HepG2 (cell line): ENCODE results near the gene RNF4. TPM values are rescaled to one million over a fixed set of nuclear protein-coding genes. Genes with fewer than 3 reads are reported as not detected.

Experiments used
- ATF7-NPFF ChIP-seq: sonication (generic); formaldehyde crosslinking; IDR thresholded peaks from 2 replicates; pipeline ENCODE4 v1.8.1; 2023; ENCODE audit warnings: mild to moderate bottlenecking, low read depth, missing genetic modification reagents, moderate library complexity
- DMTF1 ChIP-seq: sonication (generic); formaldehyde crosslinking; IDR thresholded peaks from 2 replicates; pipeline ENCODE4 v1.4.0; 2020; ENCODE audit warnings: mild to moderate bottlenecking, missing genetic modification reagents
- IKZF1 ChIP-seq: fragments of 450-650 bp; IDR thresholded peaks from 2 replicates; pipeline ENCODE4 v1.7.1; 2016
- MED8 ChIP-seq: sonication (generic); formaldehyde crosslinking; IDR thresholded peaks from 2 replicates; pipeline ENCODE4 v1.8.1; 2023; ENCODE audit warnings: mild to moderate bottlenecking, missing genetic modification reagents; ENCODE audit not compliant: insufficient replicate concordance
- MYC ChIP-seq: sonication (generic); formaldehyde crosslinking; IDR thresholded peaks from 2 replicates; pipeline ENCODE4 v1.9.0; 2021; ENCODE audit warnings: missing genetic modification reagents, borderline replicate concordance
- NPAS2 ChIP-seq: sonication (generic); formaldehyde crosslinking; IDR thresholded peaks from 2 replicates; pipeline ENCODE4 v1.8.0; 2022; ENCODE audit warnings: mild to moderate bottlenecking, missing genetic modification reagents, borderline replicate concordance
- NR1H2 ChIP-seq: sonication (generic); formaldehyde crosslinking; IDR thresholded peaks from 2 replicates; pipeline ENCODE4 v1.8.1; 2022; ENCODE audit warnings: low read depth, missing genetic modification reagents, borderline replicate concordance
- RXRB ChIP-seq: IDR thresholded peaks from 2 replicates; pipeline ENCODE4 v1.6.1; 2016; ENCODE audit warnings: borderline replicate concordance, missing genetic modification reagents, missing compliant biosample characterization
- SKIL ChIP-seq: sonication (generic); formaldehyde crosslinking; IDR thresholded peaks from 2 replicates; pipeline ENCODE4 v1.8.0; 2022; ENCODE audit warnings: missing genetic modification reagents, mild to moderate bottlenecking, moderate library complexity, borderline replicate concordance
- SNAPC5 ChIP-seq: sonication (generic); formaldehyde crosslinking; IDR thresholded peaks from 2 replicates; pipeline ENCODE4 v1.8.1; 2023; ENCODE audit warnings: mild to moderate bottlenecking, missing genetic modification reagents, borderline replicate concordance
- ZKSCAN8 ChIP-seq: IDR thresholded peaks from 2 replicates; pipeline ENCODE4 v1.6.1; 2016; ENCODE audit warnings: borderline replicate concordance, missing genetic modification reagents, missing compliant biosample characterization
- ZNF138 ChIP-seq: sonication (generic); formaldehyde crosslinking; IDR thresholded peaks from 2 replicates; pipeline ENCODE4 v1.5.0; 2020; ENCODE audit warnings: mild to moderate bottlenecking, low read depth, missing genetic modification reagents
- ZNF20 ChIP-seq: sonication (generic); formaldehyde crosslinking; IDR thresholded peaks from 2 replicates; pipeline ENCODE4 v1.4.0; 2020; ENCODE audit warnings: mild to moderate bottlenecking, moderate library complexity, missing genetic modification reagents
- ZNF567 ChIP-seq: sonication (generic); formaldehyde crosslinking; IDR thresholded peaks from 2 replicates; pipeline ENCODE4 v1.8.1; 2023; ENCODE audit warnings: mild to moderate bottlenecking, missing genetic modification reagents, borderline replicate concordance
- ZNF589 ChIP-seq: sonication (generic); formaldehyde crosslinking; conservative IDR thresholded peaks from 2 replicates; pipeline ENCODE4 v1.8.0; 2022; ENCODE audit warnings: mild to moderate bottlenecking, moderate library complexity, missing genetic modification reagents
- ZNF605 ChIP-seq: sonication (generic); formaldehyde crosslinking; IDR thresholded peaks from 2 replicates; pipeline ENCODE4 v1.8.0; 2022; ENCODE audit warnings: mild to moderate bottlenecking, missing genetic modification reagents
- ZNF747 ChIP-seq: sonication (generic); formaldehyde crosslinking; IDR thresholded peaks from 2 replicates; pipeline ENCODE4 v1.8.1; 2023; ENCODE audit warnings: missing genetic modification reagents, mild to moderate bottlenecking, borderline replicate concordance
- ZNF773 ChIP-seq: sonication (generic); formaldehyde crosslinking; IDR thresholded peaks from 2 replicates; pipeline ENCODE4 v1.4.0; 2020; ENCODE audit warnings: missing genetic modification reagents, borderline replicate concordance
- ZSCAN20 ChIP-seq: sonication (generic); formaldehyde crosslinking; IDR thresholded peaks from 2 replicates; pipeline ENCODE4 v1.4.0; 2020; ENCODE audit warnings: missing genetic modification reagents, mild to moderate bottlenecking, borderline replicate concordance
- polyA plus RNA-seq, 8 experiments: library from polyadenylated mRNA; depleted of rRNA in 3 of 8; stranded (reverse) in 7 of 8; unstranded in 1 of 8; fragments of >200 nt; fragmentation: Illumina TruSeq in 4 of 8; extraction: Trizol in 4 of 8; gene quantifications; 2 replicates each; pipeline versions ENCODE4 v1.2.1 to v1.2.3, GENCODE V29; 2011 to 2016; ENCODE audit warnings: low read depth in 4 of 8, missing spikeins in 1 of 8, mixed read lengths in 1 of 8; ENCODE audit not compliant: insufficient read depth in 1 of 8
- total RNA-seq, 5 experiments: library from RNA; depleted of rRNA; stranded (reverse); fragments of >200 nt; fragmentation: Illumina TruSeq; extraction: Trizol; gene quantifications; 2 replicates each; pipeline ENCODE4 v1.2.3, GENCODE V29; 2016; ENCODE audit warnings: low read depth in 1 of 5

RNF4 gene
- total and polyA plus RNA-seq, 2 of the 13 experiments (the other 11 are each of a cell fraction or from before 2014, with no cell fraction given): 38.1 to 45.1 TPM

- TF ChIP-seq DMTF1 (CRISPR knock-in tag) (no peak), MED8 (CRISPR knock-in tag) (no peak), MYC (CRISPR knock-in tag) (peak; percentile 39; the same call in 1 of the 2 replicates), ZNF20 (0 out of 2 replicates have a peak, but pooled peaks have one; percentile 55), ZKSCAN8 (CRISPR knock-in tag) (no peak), ZNF138 (CRISPR knock-in tag) (peak; percentile 67; the same call in 1 of the 2 replicates), SKIL (CRISPR knock-in tag) (no peak), ZNF567 (no peak), SNAPC5 (CRISPR knock-in tag) (peak; percentile 32; the same call in 1 of the 2 replicates), NPAS2 (CRISPR knock-in tag) (no peak), RXRB (CRISPR knock-in tag) (peak; percentile 30; the same call in 1 of the 2 replicates), ZNF589 (CRISPR knock-in tag) (no peak), ZNF605 (peak; percentile 60; the same call in 1 of the 2 replicates), ATF7-NPFF (CRISPR knock-in tag) (peak; percentile 27; the same call in 1 of the 2 replicates), IKZF1 (no peak), ZNF747 (CRISPR knock-in tag) (0 out of 2 replicates have a peak, but pooled peaks have one; percentile 26), ZNF773 (peak; percentile 10; the same call in 1 of the 2 replicates), NR1H2 (CRISPR knock-in tag) (no peak), ZSCAN20 (0 out of 2 replicates have a peak, but pooled peaks have one; percentile 40)
Observed at GRCh38 chr4:2469192-2469984, 482 bp downstream of the RNF4 start (continued).
